Glomerular visceral epithelial cell (primary cell): Measurements from ENCODE around the gene PROKR2.

Experiments used
- DNase-seq: peaks from one replicate; pipeline ENCODE4 v3.0.0-alpha.2; 2016; ENCODE audit errors: extremely low spot score

PROKR2 gene

DNA sequence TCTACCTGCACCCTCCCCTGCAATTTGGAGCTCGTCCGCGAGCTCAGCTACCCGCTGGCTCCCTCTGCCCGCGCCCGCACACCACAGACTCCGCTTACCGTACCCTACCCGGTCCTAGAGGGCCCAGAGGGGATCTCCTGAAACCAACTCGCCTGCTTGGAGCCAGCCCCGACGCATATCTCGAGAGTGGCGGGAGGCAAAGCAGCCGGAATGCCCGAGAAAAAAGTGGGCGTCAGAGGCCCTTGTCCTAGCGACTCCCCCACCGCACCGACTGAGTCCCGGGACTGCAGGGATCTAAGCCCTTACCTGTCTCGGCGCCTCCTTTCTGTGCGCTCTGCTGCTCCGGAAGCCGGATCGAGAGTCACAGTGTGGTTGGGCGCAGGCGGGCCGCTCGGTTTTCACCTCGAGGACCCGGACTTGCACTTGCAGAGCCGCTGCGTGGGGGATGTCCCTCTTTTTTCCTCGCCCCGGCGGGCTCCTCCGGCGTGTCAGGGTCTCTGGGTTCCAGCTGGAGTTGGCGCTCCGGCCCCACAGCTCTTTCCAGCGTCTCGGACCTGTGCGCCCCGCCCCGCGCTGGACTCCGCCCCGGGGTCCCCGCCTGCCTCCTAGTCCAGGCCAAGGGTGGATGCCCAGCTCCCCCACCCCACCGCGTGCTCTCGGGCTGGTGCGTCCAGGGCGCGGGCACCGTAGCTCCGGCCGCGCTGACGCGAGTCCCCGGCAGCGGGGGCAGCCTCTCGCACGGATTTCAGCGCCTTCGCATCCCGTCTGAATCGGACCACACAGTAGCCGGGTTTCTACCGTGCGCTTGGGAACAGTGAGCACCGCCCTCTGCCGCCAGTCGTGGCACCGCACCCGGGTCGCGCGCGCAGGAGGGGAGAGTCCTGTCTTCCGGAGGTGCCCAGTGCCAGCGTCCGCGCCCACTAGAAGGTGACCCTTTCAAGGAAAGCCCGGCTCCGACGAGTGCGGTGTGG lies at the start of gene PROKR2:
Gene PROKR2, minus strand, starts transcription at position 767 of the 971 bp plus-strand sequence. CDS start 2,585 bp downstream, outside the sequence.
- DNase-seq = no peak

DNA sequence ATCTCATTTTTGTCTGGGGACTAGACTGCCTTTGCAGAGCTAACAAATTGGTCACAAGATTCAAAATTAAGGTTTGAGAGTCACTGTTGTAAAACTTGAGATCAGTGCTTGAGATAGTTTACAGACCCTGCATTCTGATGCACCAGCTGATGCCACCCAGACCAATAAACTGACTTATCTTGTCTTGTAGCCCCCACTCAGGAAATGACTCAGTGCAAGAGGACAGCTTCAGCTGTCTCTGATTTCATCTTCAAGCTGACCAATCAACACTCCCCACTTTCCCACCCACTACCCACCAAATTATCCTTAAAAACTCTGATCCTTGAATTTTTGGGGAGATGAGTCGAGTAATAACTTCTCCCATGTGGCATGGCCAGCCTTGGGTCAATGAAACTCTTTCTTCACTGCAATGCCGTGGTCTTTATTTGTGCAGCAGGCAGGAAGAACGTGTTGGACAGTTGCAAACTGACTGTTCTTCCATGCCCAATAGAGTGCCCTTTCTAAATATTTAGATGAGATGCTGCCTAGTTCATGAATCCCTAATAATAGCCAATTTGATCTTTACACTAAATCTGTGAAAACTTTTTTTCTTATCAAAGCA lies 48.3 kb upstream of the PROKR2 start:
- DNase-seq = peak; percentile 19

DNA sequence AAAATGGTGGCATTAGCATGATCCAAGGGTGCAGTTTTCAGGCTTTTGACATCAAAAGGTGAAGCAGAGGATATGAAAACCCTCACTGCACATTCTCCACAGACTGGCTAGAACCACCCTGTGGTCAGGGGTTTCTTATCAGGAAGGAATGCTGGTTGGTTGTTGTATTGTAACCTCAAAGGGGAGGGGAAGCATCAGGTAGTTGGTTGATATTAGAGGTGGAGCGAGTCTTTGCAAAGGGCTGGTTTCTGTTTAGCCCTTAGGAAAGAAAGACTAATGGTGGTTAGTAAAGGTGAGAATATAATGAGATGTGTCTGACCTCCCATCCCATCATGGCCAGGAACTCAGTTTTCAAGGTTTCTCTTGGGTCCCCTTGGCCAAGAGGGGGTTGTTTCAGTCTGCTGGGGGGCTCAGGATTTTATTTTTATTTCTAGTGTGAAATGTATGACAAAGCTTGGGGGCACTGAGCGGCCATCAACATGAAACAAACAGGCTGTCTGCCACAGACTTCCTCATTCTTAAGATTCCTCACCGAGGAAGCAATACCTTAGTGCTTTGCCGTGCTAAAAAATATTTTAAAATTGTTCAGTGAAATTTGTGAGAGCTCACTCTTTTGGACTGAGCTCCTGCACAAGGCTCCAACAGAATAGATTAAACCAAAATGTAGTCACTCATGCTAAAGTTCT lies 47.5 kb upstream of the PROKR2 start:
- peak; percentile 30 for DNase-seq

DNA sequence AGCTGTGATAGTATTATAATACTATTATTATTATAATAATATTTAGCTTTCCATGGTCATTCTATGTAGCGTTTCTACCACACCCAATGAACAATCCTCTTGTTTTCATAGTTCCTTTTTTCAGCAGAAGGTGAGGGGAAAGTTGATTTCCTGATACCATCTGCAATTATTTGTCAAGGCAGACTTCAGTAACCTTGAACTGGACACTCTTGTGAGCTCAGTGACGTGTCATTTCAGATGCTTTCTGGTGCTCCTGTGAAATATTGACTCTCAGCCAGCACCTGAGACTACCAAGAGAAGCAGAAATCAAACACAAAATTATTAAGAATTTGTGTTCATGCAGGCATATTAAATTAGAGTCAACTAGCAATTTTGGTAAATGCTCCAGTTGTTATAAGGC lies 46.0 kb upstream of the PROKR2 start:
- no peak for DNase-seq

DNA sequence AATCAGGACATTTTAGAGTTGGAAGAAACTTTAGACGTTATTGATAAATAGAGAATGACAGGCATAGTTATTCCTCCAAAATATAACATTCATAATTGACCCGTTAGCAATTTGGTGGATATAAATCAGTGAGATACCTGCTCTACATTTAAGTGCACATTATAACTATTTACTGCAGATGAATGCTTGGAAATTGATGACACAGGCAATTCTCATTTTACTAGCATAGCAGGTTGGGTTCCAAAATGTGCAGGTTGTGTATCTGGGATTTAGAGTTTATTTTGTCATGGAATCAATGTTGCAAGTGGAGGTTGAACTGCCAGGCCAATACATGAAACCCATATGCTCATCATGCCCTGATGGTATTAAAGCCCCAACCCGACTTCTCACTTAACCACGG lies 44.4 kb upstream of the PROKR2 start:
- no peak for DNase-seq

DNA sequence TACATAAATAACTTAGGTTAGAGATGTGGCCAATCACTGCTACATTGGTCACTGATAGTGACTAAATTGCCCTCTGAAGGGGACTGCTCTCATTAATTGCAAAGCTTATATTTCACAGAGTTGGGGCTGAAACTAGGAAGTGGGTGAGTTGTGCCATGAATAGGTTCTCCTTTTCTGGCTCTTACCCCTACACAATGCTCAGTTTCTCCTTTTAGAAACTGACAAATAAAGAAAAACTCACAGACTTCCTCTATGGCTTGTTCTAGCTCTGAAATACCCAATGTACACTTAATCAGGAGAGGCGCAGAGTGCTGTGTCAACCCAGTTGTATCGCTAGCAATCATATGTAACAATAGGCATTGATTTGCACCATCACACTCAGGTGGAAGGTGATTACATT lies 41.2 kb upstream of the PROKR2 start:
- no peak for DNase-seq

DNA sequence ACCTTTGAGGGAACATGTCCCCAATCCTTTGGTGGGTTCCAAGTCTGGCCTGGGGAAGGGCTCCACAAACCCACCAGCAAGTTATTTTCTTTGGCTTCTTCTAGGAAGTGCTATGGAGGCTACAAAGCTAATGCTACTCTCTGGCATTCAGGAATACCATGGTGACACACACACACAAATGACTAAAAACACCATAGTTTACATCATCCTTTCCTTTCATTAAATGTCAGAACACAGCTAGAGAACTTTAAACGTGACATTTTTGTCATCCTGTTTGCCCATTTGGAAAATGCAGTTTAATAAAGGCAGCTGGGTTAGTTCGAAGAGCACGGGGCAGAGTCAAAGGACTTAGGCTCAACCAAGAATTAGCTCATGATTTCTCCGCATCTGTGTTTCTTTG lies 40.2 kb upstream of the PROKR2 start:
- no peak for DNase-seq

DNA sequence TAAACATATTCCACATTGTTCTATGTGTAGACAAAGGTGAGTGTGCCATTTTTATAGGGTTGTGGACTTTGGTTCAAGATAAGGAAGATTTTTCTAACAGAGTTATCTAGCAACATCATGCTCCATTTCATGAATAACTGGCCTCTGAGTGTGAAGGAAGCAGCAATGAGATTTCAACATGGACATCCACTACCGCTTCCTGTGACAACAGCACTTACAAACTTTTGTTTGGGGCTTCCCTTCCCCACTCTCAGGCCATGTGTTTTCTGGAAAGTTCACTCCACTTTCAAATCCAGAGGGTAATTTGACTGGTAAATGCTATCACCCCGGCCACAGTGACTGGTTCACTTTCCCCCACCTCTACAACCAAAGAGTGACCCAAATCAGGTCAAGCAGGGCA lies 38.1 kb upstream of the PROKR2 start:
- DNase-seq = no peak

DNA sequence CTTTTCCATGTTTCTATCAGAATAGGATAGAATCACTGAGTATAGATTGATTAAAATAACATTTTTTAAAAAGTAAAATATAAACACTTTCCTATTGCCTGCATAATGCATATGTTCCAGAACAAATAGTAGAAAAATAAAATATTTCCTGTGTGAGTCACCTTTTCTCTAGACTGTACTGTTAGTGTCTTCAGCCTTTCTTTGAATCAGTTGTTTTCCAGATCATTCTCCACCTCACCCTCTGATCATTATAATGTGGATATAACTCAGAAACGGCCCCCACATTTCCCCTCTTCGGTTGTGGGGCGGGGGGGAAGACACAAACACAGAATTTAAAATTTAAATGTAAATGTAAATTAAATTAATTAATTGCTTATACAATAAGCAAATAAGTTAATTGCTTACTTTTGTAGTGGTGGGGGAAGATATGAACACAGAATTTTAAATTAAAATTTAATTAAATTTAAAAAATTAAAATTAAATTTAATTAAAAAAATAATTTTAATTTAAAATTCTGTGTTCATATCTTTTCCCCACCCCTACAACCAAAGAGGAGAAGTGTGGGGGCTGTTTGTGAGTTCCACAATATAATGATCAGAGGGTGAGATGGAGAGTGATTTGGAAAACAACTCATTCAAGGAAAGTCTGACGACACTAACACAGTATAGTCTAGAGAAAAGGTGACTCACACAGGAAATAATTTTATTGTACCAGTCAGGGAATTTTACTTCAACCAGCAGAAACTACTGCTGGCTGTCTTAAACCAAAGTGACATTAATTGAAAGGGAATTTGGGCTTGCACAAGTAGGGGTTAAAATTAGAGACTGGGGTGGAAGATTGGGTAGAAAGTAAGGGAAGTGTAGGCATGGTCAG lies 37.1 kb upstream of the PROKR2 start:
- peak; percentile 19 for DNase-seq

DNA sequence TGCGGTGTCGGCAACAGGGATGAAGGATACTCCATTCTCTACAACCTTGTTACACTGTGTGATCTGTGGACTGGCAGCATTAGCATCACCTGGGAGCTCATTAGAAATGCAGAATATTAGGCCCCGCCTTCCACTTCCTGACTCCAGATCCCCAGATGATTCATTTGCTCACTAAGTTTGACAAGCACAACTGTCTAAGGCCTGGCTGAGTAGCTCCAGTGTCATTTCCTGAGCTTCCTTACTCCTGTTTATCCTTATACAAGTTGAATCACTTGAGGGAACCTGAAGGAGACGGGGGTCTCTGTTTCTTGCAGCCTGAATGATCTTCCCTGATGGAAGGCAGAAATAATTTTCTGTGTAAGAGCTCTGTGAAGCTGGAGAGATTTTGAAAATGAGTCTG lies 32.7 kb upstream of the PROKR2 start:
- no peak for DNase-seq

DNA sequence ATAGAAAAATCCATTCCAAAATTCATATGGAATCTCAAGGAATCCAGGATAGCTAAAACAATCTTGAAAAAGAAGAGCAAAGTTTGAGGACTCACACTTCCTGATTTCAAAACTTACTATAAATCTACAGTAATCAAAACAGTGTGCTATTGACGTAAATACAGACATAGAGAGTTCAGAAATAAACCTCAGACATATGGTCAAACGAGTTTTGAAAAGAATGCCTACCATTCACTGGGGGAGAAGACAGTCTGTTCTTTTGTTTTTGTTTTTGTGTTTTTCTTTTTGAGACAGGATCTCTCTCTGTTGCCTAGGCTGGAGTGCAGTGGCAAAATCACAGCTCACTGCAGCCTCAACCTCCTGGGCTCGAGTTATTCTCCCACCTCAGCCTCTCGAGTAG lies 25.3 kb upstream of the PROKR2 start:
- DNase-seq = no peak

DNA sequence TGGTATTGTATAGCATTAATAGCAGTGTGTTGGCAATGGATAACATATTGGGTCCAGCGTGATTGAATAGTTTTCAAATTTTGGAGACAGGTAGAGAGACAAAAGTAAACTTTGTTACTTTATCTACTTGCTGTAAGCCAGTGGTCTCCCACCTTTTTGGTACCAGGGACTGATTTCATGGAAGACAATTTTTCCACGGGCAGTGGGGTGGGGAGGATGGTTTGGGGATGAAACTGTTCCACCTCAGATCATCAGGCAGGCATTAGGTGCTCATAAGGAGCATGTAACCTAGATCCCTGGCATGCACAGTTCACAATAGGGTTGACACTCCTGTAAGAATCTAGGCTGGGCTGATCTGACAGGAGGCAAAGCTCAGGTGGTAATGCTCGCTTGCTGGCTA lies 14.6 kb upstream of the PROKR2 start:
- DNase-seq = no peak

DNA sequence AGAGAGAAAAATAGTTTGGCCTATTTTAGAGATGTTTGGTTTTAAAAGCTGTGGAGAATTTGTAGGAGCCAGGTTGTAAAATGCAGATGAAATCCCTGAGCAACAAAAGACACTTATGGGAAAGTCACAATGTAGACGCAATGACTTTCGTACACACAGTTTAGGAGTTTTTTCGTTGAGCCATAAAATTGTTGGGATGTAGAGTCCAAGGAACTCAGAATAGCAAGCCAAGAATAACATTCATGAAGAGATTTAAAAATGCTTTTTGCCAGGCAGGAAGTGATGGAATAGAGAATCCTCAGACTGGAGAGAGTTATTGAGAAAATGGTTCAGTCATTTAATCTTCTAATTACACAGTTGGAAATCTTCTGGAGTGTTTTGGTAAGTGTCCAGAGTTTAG lies 11.5 kb upstream of the PROKR2 start:
- no peak for DNase-seq

DNA sequence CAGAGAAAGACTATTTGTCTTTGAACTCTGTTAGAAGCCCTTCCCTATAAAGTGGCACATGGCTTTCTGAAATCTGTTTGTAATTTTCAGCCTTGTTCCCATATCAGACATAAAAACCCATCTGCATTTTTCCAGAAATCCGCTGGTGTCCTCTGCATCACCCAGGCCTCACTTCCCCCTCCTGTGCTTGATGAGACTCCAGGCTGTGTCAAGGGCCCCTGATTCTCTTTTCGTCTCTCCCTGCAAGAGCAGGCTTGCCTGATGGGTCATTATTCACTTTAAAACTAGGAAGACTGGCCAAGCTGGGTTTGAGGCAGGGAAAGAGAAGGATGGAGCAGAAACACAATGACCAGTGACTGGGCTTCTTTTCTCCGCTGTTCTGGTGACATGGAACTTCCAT lies 10.6 kb upstream of the PROKR2 start:
- no peak for DNase-seq

DNA sequence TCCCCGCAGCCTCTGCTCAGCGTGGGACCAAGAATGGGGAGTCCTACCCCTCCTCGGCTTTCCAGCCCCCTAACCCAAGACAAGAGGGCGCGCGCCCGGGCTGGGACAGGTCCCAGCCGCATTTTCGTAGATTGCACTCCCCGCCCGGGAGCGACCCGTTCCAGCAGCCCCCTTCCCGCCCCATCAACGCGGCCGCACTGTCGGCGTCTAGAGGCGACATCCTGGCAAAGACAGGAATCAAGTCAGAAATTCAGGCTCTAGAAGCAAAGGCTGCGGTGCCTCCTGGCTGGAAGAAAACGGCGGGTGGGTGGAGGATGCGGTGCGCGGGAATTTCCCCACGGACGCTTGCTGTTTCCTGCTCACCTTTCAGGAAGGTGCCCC lies 957 bp downstream of the PROKR2 start:
- DNase-seq = no peak

DNA sequence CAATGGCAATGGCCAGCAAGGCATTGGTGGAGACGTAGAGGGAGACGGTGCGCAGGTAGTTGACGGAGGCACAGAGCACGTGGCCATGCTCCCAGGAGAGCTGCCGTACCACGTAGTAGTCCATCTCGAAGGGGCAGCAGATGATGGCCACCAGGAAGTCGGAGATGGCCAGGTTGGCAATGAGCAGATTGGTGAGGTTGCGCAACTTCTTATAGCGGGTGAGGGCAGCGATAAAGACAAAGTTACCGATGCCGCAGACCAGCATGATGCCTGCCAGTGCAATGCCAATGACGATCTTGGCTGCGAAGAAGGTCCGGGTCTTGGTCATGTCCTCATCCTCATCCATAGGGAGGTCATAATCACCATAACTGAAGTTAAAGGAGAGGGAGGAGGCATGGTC lies 2.8 kb downstream of the PROKR2 start:
- DNase-seq = no peak

DNA sequence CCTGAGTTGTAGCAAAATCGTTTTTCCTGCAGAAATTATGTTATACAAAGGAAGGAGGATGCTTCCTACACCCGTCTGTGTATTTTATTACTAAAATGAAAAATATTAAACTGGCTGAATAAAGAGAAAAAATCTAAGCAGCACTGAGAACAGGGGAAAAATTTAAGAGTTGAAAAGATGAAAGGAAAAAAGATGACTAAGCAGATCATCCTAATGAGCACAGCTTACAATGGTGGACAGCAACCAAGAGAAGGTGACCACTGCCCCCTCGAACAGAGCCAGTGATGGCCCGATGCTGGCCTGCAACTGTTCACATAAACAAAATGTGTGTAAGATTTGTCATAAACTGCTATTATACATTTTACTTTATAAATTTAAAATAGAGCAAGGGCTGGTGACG lies 4.2 kb downstream of the PROKR2 start:
- no peak for DNase-seq

DNA sequence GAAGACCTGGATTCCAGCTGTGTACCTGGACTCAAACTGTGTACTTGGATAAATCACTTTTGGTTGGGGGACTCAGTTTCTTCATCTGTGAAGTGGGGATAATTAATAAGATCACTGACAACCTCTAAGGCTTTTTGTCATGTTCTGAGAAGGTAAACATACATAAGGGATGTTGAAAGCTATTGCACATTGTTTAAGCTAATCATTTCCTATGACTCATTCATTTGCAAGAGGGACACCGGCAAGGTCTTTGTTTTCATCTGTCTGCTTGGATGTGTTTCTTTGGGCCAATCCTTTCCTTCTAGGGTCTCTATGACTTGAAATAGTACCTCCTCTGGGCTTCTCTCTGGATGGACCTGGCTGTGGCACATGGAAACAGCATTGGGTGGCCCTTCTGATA lies 6.8 kb downstream of the PROKR2 start:
- DNase-seq = no peak

DNA sequence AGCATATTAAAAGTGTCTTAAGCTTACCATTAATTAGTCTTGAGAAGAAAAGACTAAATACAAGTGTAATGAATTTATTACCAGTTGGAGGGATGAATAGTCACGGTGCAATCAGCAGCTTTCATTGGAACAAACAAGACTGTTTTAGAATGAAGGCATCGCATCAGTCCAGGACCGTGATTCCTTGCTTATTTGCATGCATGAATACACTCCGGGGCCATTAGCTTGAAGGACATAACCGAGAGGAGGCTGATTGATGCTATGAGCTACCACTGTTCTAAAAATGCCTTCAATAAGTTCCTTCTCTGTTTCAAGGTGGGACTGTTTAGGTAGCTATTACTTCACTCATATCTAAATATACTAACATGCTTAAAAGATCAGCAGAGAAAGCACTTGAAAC lies 17.9 kb downstream of the PROKR2 start:
- DNase-seq = no peak

DNA sequence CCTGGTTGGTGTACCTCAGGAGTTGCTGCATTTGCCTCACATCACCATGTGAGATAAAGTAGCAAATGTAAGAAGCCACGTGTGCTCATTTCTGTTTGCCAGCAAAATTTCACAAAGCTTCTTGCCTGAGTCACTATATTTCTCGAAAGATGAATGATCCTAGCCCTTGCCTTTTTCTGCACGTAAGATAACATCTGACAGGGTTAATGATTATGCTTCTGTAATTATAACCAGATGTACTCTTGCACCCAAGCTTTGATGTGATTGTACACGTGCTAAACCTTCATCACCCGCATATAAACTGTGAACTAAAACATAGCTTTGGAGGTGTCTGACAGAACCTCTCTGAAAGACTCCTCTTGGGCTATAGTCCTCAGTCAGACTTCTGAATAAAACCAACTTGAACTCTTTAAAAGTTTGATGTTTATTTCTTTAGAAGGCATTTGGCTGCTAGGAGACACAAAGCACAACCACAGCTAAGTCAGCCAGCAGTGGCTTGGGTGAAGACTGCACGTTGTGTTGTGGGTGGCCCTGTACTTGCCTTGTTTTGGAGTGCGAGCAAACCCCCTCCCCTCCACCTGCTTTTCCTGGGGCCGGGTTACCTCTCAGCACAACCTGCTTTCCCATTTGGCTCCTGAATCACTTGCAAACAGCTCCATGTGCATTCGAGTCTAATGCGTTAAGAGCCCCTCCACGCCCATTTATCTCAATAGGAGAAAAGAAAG lies 19.3 kb downstream of the PROKR2 start:
- no peak for DNase-seq

DNA sequence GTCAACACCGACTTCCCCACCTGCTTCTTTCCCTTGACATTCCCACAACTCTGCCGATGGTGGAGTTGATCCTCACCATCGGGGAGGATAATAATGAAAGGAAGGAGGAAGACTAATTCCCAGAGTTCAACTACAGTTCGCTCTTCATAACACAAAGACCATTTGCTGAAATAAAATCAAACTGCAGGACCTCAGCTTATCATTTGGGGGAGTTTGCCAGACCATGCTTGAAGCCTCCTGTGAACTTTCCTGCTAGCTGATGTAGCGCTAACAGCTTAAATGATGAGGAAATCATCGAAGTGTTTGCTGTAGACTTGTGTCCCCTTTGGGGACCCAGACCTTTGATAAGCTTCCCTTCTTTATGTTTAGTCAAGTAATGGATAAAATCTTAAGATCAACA lies 26.2 kb downstream of the PROKR2 start:
- no peak for DNase-seq
